ENCODE data around the gene ANKUB1. TPM values are rescaled to one million over a fixed set of nuclear protein-coding genes. Genes with fewer than 3 reads are reported as not detected.

The ANKUB1 gene
- total and polyA plus RNA-seq, 10 of the 15 experiments (the other 5 are each of a cell fraction or from before 2014, with no cell fraction given), result 0.08 TPM; not detected in 9

GRCh38 chr3:149796026-149796425 lies 3.7 kb upstream of the ANKUB1 start:
- TF ChIP-seq TARDBP (IDR thresholded peaks at IDR 0.05; ENCODE audit: borderline replicate concordance), result no peak
- SMC1A ChIA-PET (ENCODE audit: uncharacterized antibody, unreplicated experiment), result interaction anchor here (1.1 kb wide), 1 partner anchor 12 kb away, joined by 8 read pairs; no protein-coding TSS in a partner anchor
- CTCF ChIA-PET, result interaction anchor here (0.7 to 2.4 kb wide), 2 partner anchors 12 to 88 kb away, joined by 3 to 24 read pairs; no protein-coding TSS in a partner anchor
- ATAC-seq (no peak), DNase-seq (ENCODE audit: low read depth, low spot score) (no peak), FAIRE-seq (no peak)
- H3K36me3 ChIP-seq (ENCODE audit: control insufficient read depth in 2 of 2, insufficient read depth in 2 of 2, low read length in 1 of 2), result no peaks in the 10 kb centered on the region
- H3K79me2 ChIP-seq (ENCODE audit: control insufficient read depth, insufficient read depth, low read length), result no peaks in the 10 kb centered on the region
- H3K27me3 ChIP-seq (replicated peaks in 1 of 2; ENCODE audit: control insufficient read depth in 2 of 2, insufficient read depth in 2 of 2, low read length in 1 of 2), result no peaks in the 10 kb centered on the region
- no peak overlapping the region for H3K4me3 ChIP-seq
- no peak overlapping the region for H3K9ac ChIP-seq (ENCODE audit: control insufficient read depth, insufficient read depth, low read length)
- POLR2A ChIA-PET, result no interaction called here
- no TSS peak for BruUV-seq (replicated peaks)
- RAD21 ChIA-PET (ENCODE audit: unreplicated experiment), result no interaction called here
- in situ Hi-C loops (cut with MboI) (no loop called here), intact Hi-C loops (cut with micrococcal nuclease; ENCODE audit: unreplicated experiment) (no loop called here)
- no peak overlapping the region for H3K27ac ChIP-seq (ENCODE audit: control insufficient read depth, insufficient read depth)
- H3K9me3 ChIP-seq (replicated peaks; ENCODE audit: control insufficient read depth, insufficient read depth, low read length), result no peaks in the 10 kb centered on the region
- H3K4me2 ChIP-seq (ENCODE audit: control insufficient read depth, insufficient read depth), result no peak overlapping the region
- no peaks in the 10 kb centered on the region for H3K4me1 ChIP-seq (ENCODE audit: control insufficient read depth, insufficient read depth, low read length)
- H2AFZ ChIP-seq (ENCODE audit: control insufficient read depth, low read depth, low read length), result no peak overlapping the region
- H4K20me1 ChIP-seq (ENCODE audit: control insufficient read depth, insufficient read depth), result no peaks in the 10 kb centered on the region
- WGBS (ENCODE audit: insufficient coverage, insufficient replicate concordance, low lambda C conversion rate, missing lambda C conversion rate), result 40% methylated on average over 1 of the region's 1 CpG

GRCh38 chr3:149790698-149791097 lies 1.7 kb downstream of the ANKUB1 start:
- ChIA-PET SMC1A (ENCODE audit: uncharacterized antibody, unreplicated experiment) (interaction anchor here (2.6 kb wide), 1 partner anchor 19 kb away, joined by 6 read pairs; no protein-coding TSS in a partner anchor), RAD21 (ENCODE audit: unreplicated experiment) (interaction anchor here (1.2 kb wide), 1 partner anchor 15 kb away, joined by 3 read pairs; no protein-coding TSS in a partner anchor), CTCF (no interaction called here), POLR2A (no interaction called here)
- Histone ChIP-seq H3K27me3 (replicated peaks in 1 of 2; ENCODE audit: control insufficient read depth in 2 of 2, insufficient read depth in 2 of 2, low read length in 1 of 2) (peaks cover 0 to 4% of the 10 kb centered on the region in 2 experiments; a peak in 1 of 4 replicates), H3K4me3 (no peak overlapping the region), H3K4me2 (ENCODE audit: control insufficient read depth, insufficient read depth) (no peak overlapping the region), H3K79me2 (ENCODE audit: control insufficient read depth, insufficient read depth, low read length) (no peaks in the 10 kb centered on the region), H3K9ac (ENCODE audit: control insufficient read depth, insufficient read depth, low read length) (no peak overlapping the region), H2AFZ (ENCODE audit: control insufficient read depth, low read depth, low read length) (no peak overlapping the region), H3K27ac (ENCODE audit: control insufficient read depth, insufficient read depth) (no peak overlapping the region), H4K20me1 (ENCODE audit: control insufficient read depth, insufficient read depth) (no peaks in the 10 kb centered on the region), H3K9me3 (replicated peaks; ENCODE audit: control insufficient read depth, insufficient read depth, low read length) (no peaks in the 10 kb centered on the region), H3K4me1 (ENCODE audit: control insufficient read depth, insufficient read depth, low read length) (no peaks in the 10 kb centered on the region), H3K36me3 (ENCODE audit: control insufficient read depth in 2 of 2, insufficient read depth in 2 of 2, low read length in 1 of 2) (no peaks in the 10 kb centered on the region)
- intact Hi-C loops (cut with micrococcal nuclease; ENCODE audit: unreplicated experiment), result no loop called here
- FAIRE-seq (no peak), DNase-seq (ENCODE audit: low read depth, low spot score) (no peak), ATAC-seq (no peak)
- in situ Hi-C loops (cut with MboI), result no loop called here
- WGBS (ENCODE audit: insufficient coverage, insufficient replicate concordance, low lambda C conversion rate, missing lambda C conversion rate), result 1% methylated on average over 3 of the region's 3 CpGs
- no TSS peak for BruUV-seq (replicated peaks)
- TF ChIP-seq REST (IDR thresholded peaks at IDR 0.05; ENCODE audit: low read depth, low read length) (no peak), ZBTB11 (CRISPR knock-in tag; IDR thresholded peaks at IDR 0.05) (no peak), SUPT20H (IDR thresholded peaks at IDR 0.05; ENCODE audit: borderline replicate concordance, control insufficient read depth, low read depth, low read length) (no peak), SMAD5 (IDR thresholded peaks at IDR 0.05; ENCODE audit: low read depth) (no peak), SIX5 (IDR thresholded peaks at IDR 0.05; ENCODE audit: low read depth, low read length, severe bottlenecking) (no peak), MEF2B (IDR thresholded peaks at IDR 0.05; ENCODE audit: partially characterized antibody, poor library complexity, severe bottlenecking) (no peak), RFX5 (IDR thresholded peaks at IDR 0.05; ENCODE audit: low read depth, low read length) (no peak), NRF1 (conservative IDR thresholded peaks at IDR 0.05; ENCODE audit: low read depth, low read length) (no peak), ETV6 (conservative IDR thresholded peaks at IDR 0.05 in 1 of 2, IDR thresholded peaks at IDR 0.05 in 1 of 2; ENCODE audit: borderline replicate concordance in 1 of 2, low read depth in 1 of 2) (no peak)

Measured in GM12878 (cell line).